Activated naive CD4-positive, alpha-beta T cell treated with anti-CD3 and anti-CD28 coated beads, Interleukin-2, amount 50 U/mL, for 16 hours (primary cell): Measurements from ENCODE around the gene OR13C3.
"Not testable (repeated sequence)": the region's sequence is repeated elsewhere in the genome, so short reads cannot be mapped to it uniquely, and the experiment has no call there.

Experiments
- DNase-seq: peaks from one replicate; pipeline ENCODE4 v3.0.0-alpha.2; 2020

Gene OR13C3

DNA sequence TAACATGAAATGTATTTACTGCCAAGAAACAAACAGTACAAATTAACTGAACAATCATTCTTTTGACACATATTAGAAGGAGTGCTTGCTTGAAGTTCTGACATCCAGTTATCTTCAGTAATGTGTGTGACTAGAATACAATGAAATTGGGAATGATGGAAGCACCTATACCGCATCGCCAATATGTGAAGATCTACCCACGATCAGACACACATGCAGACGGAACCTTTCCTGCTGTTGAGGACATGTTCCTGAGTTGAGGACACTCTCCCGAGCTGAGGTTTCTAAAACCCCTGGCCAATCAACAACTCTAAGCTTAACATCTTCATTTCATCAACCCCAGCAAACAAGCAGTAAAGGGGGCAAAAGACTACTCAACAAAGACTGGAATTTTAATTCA is at the start of gene OR13C3:
Gene OR13C3 (minus strand): TSS at position 101 of the 400 bp plus-strand sequence. CDS start 133 bp downstream, outside the sequence.
- no peak for DNase-seq

DNA sequence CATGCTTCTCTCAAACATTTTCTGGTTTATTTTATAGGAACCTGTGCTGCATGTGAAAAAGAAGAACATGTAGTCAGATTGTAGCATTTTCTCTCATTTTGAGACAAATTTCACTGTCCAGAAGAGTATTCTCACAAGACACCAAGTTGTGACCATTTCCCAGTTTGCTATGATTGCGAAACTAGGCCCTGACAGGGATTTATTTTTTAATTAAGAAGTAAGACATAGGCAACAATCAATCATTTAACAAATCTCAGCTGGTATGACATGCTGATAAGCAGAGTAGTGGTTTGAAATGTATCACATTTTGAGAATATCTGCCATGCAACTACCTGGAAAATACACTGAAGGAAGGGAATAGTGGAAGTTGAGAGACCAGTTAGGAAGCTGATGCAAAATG is 43.9 kb upstream of the OR13C3 start:
- DNase-seq: no peak

DNA sequence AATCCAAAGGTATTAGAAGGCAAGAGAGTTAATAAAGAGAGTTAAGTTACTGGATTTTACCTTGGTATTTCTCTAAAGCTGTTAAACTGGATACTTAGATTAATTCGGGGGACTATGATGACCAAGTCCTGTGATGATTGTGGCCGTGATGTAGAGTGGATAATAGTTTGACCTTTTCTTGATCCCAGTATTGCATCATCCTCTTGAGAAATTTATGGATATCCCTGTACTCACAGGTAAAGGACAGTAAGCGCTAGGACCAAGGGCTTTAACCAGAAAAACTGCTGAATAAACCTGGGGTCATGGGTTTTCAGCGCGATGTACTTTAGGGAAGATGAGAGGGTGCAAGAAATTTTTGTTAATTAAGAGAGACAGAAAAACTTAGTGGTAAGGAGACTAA is 40.6 kb upstream of the OR13C3 start:
- no peak for DNase-seq

DNA sequence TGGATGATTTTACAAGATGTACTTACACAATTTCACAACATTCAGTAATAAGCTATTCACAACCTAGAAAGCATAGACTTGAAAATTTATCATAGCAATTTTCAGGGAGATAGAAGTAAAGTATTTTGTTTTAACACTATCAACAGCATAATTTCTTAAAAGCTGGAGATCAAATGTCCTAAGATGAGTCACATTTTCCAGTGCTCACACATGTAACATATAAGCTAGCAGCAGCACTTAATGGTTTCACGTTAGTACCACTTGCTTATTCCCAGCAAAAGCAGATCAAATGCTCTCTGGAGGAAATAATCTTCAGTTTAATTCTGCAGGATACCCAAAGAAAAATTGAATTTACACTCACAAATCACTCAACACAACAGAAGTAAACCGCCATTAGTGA is 38.8 kb upstream of the OR13C3 start:
- no peak for DNase-seq

DNA sequence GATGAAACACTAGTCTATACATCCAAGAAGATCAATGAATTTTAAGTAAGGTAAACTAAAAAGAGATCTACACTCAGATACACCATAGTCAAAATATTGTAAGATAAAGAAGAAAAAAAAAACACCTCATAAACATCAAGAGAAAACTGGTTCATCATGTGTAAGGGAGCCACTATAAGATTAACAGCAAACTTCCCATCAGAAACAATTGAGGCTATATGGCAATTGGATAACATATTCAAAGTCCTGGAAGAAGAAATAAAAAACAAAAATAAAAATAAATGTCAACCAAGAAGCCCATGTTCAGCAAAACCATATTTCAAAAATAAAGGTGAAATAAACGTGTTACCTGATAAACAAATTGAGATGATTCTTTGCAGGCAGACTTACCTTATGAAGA is 36.0 kb upstream of the OR13C3 start:
- DNase-seq: no peak

- DNase-seq: no peak
Observed at GRCh38 chr9:104568868-104569267, 32.2 kb upstream of the OR13C3 start, which contains the start of gene OR13C8. Gene OR13C8, plus strand, starts transcription at chr9:104569168. Its CDS starts 0 bp downstream, at chr9:104569168.

GRCh38 chr9:104564358-104564757 is 27.7 kb upstream of the OR13C3 start:
- no peak for DNase-seq

- DNase-seq: no peak
Observed at GRCh38 chr9:104556830-104557634, 20.4 kb upstream of the OR13C3 start.

GRCh38 chr9:104555521-104555920 is 18.9 kb upstream of the OR13C3 start:
- DNase-seq: no peak

DNA sequence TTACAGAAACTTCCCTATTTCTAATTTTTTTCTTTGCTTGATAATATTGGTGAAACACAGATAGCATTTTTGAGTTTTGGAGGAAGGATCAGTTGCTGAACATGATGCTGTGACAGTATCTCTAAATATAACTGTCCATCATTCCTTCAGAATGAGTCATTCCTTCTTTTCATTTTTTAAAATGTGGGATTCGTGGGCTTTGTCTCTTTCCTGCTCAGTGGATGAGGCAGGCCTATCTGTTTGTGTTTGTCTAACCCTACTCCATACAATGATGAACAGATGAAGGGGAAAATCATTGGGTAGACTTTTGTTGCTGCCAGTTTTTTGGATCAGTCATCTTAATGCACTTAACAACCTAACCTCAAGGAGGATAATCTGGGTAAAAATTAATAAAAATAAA is 16.6 kb upstream of the OR13C3 start:
- no peak for DNase-seq

DNA sequence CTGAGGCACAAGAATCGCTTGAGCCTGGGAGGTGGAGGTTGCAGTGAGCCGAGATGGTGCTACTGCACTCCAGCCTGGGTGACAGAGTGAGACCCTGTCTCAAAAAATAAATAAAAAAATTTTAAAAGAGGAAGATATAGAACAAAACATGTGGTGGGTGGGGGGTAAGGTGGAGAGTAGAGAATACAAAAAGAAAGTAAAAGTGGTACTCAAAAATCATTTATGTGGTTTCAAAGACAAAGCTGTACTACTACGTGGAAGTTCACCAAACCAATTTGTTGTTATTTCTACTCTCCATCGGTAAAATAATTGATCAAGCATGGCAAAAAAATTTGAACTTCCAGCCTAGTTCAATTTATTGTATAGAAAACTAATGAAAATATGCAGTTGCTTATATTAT is 8.0 kb upstream of the OR13C3 start:
- DNase-seq: no peak

- no peak for DNase-seq
Observed at GRCh38 chr9:104539275-104539674, 2.6 kb upstream of the OR13C3 start.

DNA sequence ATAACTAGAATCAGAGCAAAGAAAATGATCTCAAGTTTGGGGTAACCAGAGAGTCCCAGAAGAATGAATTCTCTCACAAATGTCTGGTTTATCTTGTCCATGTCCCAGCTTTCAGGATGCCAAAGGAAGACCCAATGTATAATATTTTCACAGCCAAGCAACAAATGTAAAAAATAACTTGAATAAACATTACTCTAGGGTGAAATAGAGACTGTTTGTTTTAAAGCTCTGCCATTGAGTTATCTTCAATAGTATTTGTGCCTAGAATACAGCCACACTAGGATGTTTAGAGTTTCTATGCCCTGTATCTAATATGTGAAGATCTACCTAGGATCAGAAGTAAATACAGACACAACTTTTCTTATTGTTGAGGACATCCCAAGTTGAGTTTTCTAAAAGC is 9.5 kb downstream of the OR13C3 start, which contains the start of gene OR13C4:
Gene OR13C4 (minus strand): TSS at position 101 of the 400 bp plus-strand sequence. CDS start 0 bp downstream, at position 101.
- DNase-seq: no peak

- not testable (repeated sequence) for DNase-seq
Observed at GRCh38 chr9:104520241-104520640, 16.4 kb downstream of the OR13C3 start.

GRCh38 chr9:104514901-104515300 is 21.8 kb downstream of the OR13C3 start:
- no peak for DNase-seq

DNA sequence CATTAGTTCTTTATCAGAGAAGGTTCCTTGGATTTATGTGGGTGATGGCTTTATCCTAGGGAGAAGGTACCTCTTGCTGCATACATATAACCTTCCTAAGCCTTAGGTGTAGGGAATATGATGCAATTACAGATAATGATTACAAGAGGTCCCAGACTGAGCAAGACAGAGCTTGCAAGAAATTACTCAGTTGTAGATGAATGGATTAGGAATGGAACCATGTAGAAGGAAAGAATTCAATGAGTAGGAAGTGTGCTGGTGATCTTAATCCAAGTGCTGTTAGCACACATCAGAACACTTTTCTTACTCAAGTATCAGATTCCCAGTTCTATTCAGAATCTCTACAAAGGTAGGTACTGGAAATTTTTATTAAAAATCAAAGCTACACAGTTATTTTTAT is 30.1 kb downstream of the OR13C3 start:
- no peak for DNase-seq

DNA sequence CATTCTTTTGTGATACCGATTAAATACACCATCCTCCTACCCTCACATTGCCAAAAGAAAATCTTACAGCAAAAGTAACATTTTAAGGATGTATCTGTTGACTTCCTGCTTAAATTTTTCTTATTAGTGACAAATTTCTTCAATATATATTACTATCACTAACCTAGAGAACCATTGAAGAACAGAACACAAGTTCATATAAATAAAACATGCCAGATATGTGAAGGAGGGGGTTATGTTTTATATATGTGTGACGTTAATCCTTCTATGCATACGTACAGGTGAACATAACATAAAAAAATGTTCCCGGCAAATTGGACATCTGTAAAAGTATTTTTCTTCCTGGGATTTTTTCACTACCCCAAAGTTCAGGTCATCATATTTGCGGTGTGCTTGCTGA is 32.7 kb downstream of the OR13C3 start, which contains the start of gene OR13F1:
Gene OR13F1 (plus strand): TSS at position 301 of the 400 bp plus-strand sequence. CDS start 0 bp downstream, at position 301.
- no peak for DNase-seq

- no peak for DNase-seq
Observed at GRCh38 chr9:104503440-104503839, 33.2 kb downstream of the OR13C3 start.

DNA sequence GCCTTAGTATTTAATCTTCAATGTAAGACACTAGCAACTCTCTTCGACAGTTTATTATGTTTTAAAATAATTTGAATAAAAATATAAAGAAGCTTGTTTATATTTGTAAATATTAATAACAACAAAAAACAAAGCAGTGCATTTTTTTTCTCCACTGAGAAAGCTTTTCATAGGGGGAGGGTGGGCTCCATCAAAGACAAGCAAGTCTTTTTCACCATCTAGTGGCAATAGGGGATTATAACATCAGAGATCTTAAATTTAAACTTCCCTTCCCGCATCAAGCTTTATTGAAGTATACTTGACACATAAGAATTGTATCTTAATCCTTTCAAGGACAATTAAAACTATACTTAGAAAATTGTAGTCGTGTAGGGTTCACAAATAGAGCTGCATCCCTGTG is 41.8 kb downstream of the OR13C3 start:
- no peak for DNase-seq
